ENCODE measurements around the gene TBC1D8. TPM values are rescaled to one million over a fixed set of nuclear protein-coding genes. Genes with fewer than 3 reads are reported as not detected.
"Not testable (repeated sequence)": the region's sequence is repeated elsewhere in the genome, so short reads cannot be mapped to it uniquely, and the experiment has no call there.

The TBC1D8 gene
- 10 to 100 TPM; 26.6 to 30.8 (median 27.0) TPM for polyA plus RNA-seq (ENCODE audit: insufficient read length in 3 of 3)

GRCh38 chr2:101151146-101151858, at the start of gene TBC1D8:
TBC1D8 (minus strand) TSS chr2:101151382; CDS start chr2:101151253, 129 bp downstream.
- peak in 1 of 3 donors; percentile 75 for DNase-seq (ENCODE audit: low read depth in 3 of 3, low spot score in 2 of 3)

- no peak for DNase-seq (ENCODE audit: low read depth in 3 of 3, low spot score in 2 of 3)
Observed at GRCh38 chr2:101200676-101201075, 49.5 kb upstream of the TBC1D8 start.

GRCh38 chr2:101199251-101199791, 48.1 kb upstream of the TBC1D8 start:
- DNase-seq (ENCODE audit: low read depth in 3 of 3, low spot score in 2 of 3), result no peak

- no peak for DNase-seq (ENCODE audit: low read depth in 3 of 3, low spot score in 2 of 3)
Observed at GRCh38 chr2:101197814-101198213, 46.6 kb upstream of the TBC1D8 start.

GRCh38 chr2:101197215-101197745, 46.1 kb upstream of the TBC1D8 start:
- no peak for DNase-seq (ENCODE audit: low read depth in 3 of 3, low spot score in 2 of 3)

GRCh38 chr2:101195871-101196661, 44.9 kb upstream of the TBC1D8 start:
- no peak for DNase-seq (ENCODE audit: low read depth in 3 of 3, low spot score in 2 of 3)

GRCh38 chr2:101193033-101193626, 41.9 kb upstream of the TBC1D8 start:
- no peak for DNase-seq (ENCODE audit: low read depth in 3 of 3, low spot score in 2 of 3)

- peak in 1 of 3 donors; percentile 35 for DNase-seq (ENCODE audit: low read depth in 3 of 3, low spot score in 2 of 3)
Observed at GRCh38 chr2:101190747-101191516, 39.8 kb upstream of the TBC1D8 start.

GRCh38 chr2:101188683-101189405, 37.7 kb upstream of the TBC1D8 start:
- DNase-seq (ENCODE audit: low read depth in 3 of 3, low spot score in 2 of 3), result no peak

GRCh38 chr2:101187131-101187530, 35.9 kb upstream of the TBC1D8 start:
- no peak for DNase-seq (ENCODE audit: low read depth in 3 of 3, low spot score in 2 of 3)

GRCh38 chr2:101185656-101186055, 34.5 kb upstream of the TBC1D8 start:
- no peak for DNase-seq (ENCODE audit: low read depth in 3 of 3, low spot score in 2 of 3)

- no peak for DNase-seq (ENCODE audit: low read depth in 3 of 3, low spot score in 2 of 3)
Observed at GRCh38 chr2:101185085-101185484, 33.9 kb upstream of the TBC1D8 start.

- no peak for DNase-seq (ENCODE audit: low read depth in 3 of 3, low spot score in 2 of 3)
Observed at GRCh38 chr2:101179982-101180381, 28.8 kb upstream of the TBC1D8 start.

- DNase-seq (ENCODE audit: low read depth in 3 of 3, low spot score in 2 of 3), result no peak
Observed at GRCh38 chr2:101176803-101177202, 25.6 kb upstream of the TBC1D8 start.

- DNase-seq (ENCODE audit: low read depth in 3 of 3, low spot score in 2 of 3), result no peak
Observed at GRCh38 chr2:101175991-101176390, 24.8 kb upstream of the TBC1D8 start.

GRCh38 chr2:101173707-101174295, 22.6 kb upstream of the TBC1D8 start:
- no peak for DNase-seq (ENCODE audit: low read depth in 3 of 3, low spot score in 2 of 3)

GRCh38 chr2:101169822-101170221, 18.6 kb upstream of the TBC1D8 start:
- not testable (repeated sequence) for DNase-seq (ENCODE audit: low read depth in 3 of 3, low spot score in 2 of 3)

GRCh38 chr2:101168706-101169105, 17.5 kb upstream of the TBC1D8 start:
- DNase-seq (ENCODE audit: low read depth in 3 of 3, low spot score in 2 of 3), result no peak

GRCh38 chr2:101167532-101167931, 16.4 kb upstream of the TBC1D8 start:
- not testable (repeated sequence) for DNase-seq (ENCODE audit: low read depth in 3 of 3, low spot score in 2 of 3)

Data from right renal cortex interstitium (tissue), 3 donors.